ENCODE measurements around the gene NUAK2. TPM values are rescaled to one million over a fixed set of nuclear protein-coding genes. Genes with fewer than 3 reads are reported as not detected.

The NUAK2 gene
- total and polyA plus RNA-seq, 2 of the 8 experiments (the other 6 are each of a cell fraction or from before 2014, with no cell fraction given) = 9.4 to 12.9 TPM

DNA sequence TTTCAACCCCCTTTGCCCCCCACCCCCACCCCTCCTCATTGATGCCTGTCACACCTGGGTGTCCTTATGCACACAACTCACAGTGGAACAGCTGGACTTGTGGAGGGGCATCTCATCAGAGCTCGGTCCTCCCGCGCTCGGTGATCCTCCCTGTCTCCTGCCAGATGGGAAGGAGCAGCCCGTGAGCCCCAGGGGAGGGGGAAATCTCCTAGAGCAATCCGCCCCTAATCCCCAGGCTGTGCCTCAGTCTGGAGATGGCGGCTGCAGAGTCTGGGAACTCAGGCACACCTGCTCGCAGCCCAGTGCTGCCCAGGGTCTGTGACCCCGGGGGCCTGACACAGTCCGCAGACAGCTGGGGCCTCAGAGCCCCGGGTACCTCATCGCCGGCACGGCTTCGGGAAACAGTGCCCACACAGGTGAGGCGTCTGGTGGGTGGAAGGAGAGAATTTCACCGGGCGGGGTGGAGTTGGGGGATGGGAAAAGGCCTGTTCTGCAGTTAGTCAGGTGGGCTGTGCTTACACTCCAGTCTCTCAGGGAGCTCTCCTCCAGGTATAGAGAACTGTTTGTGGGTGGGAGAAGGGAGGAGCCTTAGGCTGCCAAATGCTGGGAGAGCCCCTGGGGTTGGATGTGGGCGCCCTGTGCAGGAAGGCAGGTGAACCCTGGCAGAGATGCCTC lies 64.5 kb downstream of the NUAK2 start (continued):
- TF ChIP-seq, protein P1, sequence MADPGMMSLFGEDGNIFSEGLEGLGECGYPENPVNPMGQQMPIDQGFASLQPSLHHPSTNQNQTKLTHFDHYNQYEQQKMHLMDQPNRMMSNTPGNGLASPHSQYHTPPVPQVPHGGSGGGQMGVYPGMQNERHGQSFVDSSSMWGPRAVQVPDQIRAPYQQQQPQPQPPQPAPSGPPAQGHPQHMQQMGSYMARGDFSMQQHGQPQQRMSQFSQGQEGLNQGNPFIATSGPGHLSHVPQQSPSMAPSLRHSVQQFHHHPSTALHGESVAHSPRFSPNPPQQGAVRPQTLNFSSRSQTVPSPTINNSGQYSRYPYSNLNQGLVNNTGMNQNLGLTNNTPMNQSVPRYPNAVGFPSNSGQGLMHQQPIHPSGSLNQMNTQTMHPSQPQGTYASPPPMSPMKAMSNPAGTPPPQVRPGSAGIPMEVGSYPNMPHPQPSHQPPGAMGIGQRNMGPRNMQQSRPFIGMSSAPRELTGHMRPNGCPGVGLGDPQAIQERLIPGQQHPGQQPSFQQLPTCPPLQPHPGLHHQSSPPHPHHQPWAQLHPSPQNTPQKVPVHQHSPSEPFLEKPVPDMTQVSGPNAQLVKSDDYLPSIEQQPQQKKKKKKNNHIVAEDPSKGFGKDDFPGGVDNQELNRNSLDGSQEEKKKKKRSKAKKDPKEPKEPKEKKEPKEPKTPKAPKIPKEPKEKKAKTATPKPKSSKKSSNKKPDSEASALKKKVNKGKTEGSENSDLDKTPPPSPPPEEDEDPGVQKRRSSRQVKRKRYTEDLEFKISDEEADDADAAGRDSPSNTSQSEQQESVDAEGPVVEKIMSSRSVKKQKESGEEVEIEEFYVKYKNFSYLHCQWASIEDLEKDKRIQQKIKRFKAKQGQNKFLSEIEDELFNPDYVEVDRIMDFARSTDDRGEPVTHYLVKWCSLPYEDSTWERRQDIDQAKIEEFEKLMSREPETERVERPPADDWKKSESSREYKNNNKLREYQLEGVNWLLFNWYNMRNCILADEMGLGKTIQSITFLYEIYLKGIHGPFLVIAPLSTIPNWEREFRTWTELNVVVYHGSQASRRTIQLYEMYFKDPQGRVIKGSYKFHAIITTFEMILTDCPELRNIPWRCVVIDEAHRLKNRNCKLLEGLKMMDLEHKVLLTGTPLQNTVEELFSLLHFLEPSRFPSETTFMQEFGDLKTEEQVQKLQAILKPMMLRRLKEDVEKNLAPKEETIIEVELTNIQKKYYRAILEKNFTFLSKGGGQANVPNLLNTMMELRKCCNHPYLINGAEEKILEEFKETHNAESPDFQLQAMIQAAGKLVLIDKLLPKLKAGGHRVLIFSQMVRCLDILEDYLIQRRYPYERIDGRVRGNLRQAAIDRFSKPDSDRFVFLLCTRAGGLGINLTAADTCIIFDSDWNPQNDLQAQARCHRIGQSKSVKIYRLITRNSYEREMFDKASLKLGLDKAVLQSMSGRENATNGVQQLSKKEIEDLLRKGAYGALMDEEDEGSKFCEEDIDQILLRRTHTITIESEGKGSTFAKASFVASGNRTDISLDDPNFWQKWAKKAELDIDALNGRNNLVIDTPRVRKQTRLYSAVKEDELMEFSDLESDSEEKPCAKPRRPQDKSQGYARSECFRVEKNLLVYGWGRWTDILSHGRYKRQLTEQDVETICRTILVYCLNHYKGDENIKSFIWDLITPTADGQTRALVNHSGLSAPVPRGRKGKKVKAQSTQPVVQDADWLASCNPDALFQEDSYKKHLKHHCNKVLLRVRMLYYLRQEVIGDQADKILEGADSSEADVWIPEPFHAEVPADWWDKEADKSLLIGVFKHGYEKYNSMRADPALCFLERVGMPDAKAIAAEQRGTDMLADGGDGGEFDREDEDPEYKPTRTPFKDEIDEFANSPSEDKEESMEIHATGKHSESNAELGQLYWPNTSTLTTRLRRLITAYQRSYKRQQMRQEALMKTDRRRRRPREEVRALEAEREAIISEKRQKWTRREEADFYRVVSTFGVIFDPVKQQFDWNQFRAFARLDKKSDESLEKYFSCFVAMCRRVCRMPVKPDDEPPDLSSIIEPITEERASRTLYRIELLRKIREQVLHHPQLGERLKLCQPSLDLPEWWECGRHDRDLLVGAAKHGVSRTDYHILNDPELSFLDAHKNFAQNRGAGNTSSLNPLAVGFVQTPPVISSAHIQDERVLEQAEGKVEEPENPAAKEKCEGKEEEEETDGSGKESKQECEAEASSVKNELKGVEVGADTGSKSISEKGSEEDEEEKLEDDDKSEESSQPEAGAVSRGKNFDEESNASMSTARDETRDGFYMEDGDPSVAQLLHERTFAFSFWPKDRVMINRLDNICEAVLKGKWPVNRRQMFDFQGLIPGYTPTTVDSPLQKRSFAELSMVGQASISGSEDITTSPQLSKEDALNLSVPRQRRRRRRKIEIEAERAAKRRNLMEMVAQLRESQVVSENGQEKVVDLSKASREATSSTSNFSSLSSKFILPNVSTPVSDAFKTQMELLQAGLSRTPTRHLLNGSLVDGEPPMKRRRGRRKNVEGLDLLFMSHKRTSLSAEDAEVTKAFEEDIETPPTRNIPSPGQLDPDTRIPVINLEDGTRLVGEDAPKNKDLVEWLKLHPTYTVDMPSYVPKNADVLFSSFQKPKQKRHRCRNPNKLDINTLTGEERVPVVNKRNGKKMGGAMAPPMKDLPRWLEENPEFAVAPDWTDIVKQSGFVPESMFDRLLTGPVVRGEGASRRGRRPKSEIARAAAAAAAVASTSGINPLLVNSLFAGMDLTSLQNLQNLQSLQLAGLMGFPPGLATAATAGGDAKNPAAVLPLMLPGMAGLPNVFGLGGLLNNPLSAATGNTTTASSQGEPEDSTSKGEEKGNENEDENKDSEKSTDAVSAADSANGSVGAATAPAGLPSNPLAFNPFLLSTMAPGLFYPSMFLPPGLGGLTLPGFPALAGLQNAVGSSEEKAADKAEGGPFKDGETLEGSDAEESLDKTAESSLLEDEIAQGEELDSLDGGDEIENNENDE (IDR thresholded peaks at IDR 0.05; ENCODE audit: insufficient replicate concordance, low read length) = no peak
- TF ChIP-seq TAF1 (IDR thresholded peaks at IDR 0.05; ENCODE audit: low read depth, low read length) (no peak), RAD21 (IDR thresholded peaks at IDR 0.05 in 1 of 2, conservative IDR thresholded peaks at IDR 0.05 in 1 of 2; ENCODE audit: low read depth in 2 of 2, low read length in 2 of 2) (no peak), BRCA1 (IDR thresholded peaks at IDR 0.05; ENCODE audit: low read depth, low read length) (no peak), RNF2 (IDR thresholded peaks at IDR 0.05; ENCODE audit: borderline replicate concordance, low read depth, low read length, missing control alignments, poor library complexity, severe bottlenecking) (no peak), RXRA (IDR thresholded peaks at IDR 0.05; ENCODE audit: insufficient read depth, low read depth, low read length) (no peak), CHD1 (IDR thresholded peaks at IDR 0.05; ENCODE audit: low read depth, low read length) (no peak), SRF (IDR thresholded peaks at IDR 0.05; ENCODE audit: low read depth, low read length) (no peak)
- TF ChIP-seq, protein P2, sequence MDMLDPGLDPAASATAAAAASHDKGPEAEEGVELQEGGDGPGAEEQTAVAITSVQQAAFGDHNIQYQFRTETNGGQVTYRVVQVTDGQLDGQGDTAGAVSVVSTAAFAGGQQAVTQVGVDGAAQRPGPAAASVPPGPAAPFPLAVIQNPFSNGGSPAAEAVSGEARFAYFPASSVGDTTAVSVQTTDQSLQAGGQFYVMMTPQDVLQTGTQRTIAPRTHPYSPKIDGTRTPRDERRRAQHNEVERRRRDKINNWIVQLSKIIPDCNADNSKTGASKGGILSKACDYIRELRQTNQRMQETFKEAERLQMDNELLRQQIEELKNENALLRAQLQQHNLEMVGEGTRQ (IDR thresholded peaks at IDR 0.05; ENCODE audit: low read length) = no peak
